SK-N-MC (cell line): ENCODE results near the gene KPRP.

Experiments
- EZH2 ChIP-seq: fragments of 200-600 bp; sonication (generic); IDR thresholded peaks from one replicate; pipeline ENCODE4 v1.6.1; 2017; ENCODE audit warnings: antibody characterized with exemption
- FOXP2 ChIP-seq: optimal IDR thresholded peaks from 2 replicates; pipeline ENCODE3; 2011; ENCODE audit warnings: mild to moderate bottlenecking, moderate library complexity; ENCODE audit not compliant: insufficient read depth; ENCODE audit errors: extremely low read length, control extremely low read depth
- POLR2AphosphoS5 ChIP-seq: IDR thresholded peaks from 2 replicates; pipeline ENCODE4 v1.6.1; 2012; ENCODE audit warnings: mild to moderate bottlenecking, low read depth, low read length, borderline replicate concordance

DNA sequence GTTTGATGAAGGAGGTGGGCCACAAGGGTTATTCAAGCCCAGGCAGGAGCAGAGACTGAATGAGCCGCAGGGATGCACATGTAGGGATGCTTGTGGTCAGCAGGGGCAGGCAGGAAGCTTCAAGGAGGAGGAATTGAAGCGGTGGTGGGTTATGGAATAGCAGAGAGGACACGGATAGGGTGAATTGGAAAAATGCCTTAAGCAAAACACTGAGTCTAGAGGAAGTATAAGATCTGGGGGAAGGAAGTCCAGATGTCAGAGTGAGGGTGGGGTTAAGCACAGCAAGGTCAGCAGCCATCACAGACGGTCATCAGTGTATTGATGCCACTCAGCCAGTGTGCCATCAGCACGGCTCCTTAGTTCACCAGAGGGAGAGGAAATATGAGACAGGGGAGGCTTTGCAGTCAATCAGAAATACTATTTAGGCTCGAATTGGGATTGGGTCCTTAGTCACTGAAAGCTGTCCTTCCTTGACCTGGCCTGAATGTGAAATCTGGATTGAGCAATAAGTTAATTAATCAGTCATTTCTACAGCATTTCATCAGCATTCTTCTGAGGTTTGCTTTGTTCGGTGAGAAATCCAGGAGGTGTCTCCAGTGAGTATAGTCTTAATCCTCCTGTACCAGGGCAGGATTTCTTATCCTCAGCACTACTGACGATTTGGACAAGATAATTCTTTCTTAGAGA lies 11.2 kb downstream of the KPRP start:
- no peak for TF ChIP-seq EZH2
- no peak for TF ChIP-seq POLR2AphosphoS5
- no peak for TF ChIP-seq FOXP2
